Osteocyte (in vitro differentiated cells): ENCODE results near the gene XAGE1A. TPM values are rescaled to one million over a fixed set of nuclear protein-coding genes. Genes with fewer than 3 reads are reported as not detected.
A peak's percentile ranks its signal among the peaks of the same experiment; 100 is the strongest.
"Not testable (repeated sequence)": the region's sequence is repeated elsewhere in the genome, so short reads cannot be mapped to it uniquely, and the experiment has no call there.

Experiments
- DNase-seq: peaks from one replicate; pipeline ENCODE4 v3.0.0; 2021; ENCODE audit warnings: mixed read lengths; ENCODE audit not compliant: unreplicated experiment; ENCODE audit errors: extremely low spot score
- H3K27ac Mint-ChIP-seq: one replicate; pipeline ENCODE4 v1.8.0; 2021; ENCODE audit warnings: mild to moderate bottlenecking, mixed read lengths; ENCODE audit not compliant: unreplicated experiment
- H3K27me3 Mint-ChIP-seq: one replicate; pipeline ENCODE4 v1.8.0; 2021; ENCODE audit warnings: mixed read lengths; ENCODE audit not compliant: unreplicated experiment
- H3K36me3 Mint-ChIP-seq: one replicate; pipeline ENCODE4 v1.8.0; 2021; ENCODE audit warnings: mixed read lengths; ENCODE audit not compliant: unreplicated experiment
- H3K4me1 Mint-ChIP-seq: one replicate; pipeline ENCODE4 v1.8.0; 2021; ENCODE audit warnings: mixed read lengths; ENCODE audit not compliant: unreplicated experiment
- H3K4me3 Mint-ChIP-seq: one replicate; pipeline ENCODE4 v1.8.0; 2021; ENCODE audit warnings: mild to moderate bottlenecking, moderate library complexity, mixed read lengths; ENCODE audit not compliant: unreplicated experiment
- H3K9me3 Mint-ChIP-seq: one replicate; pipeline ENCODE4 v1.8.0; 2021; ENCODE audit warnings: mixed read lengths; ENCODE audit not compliant: unreplicated experiment
- total RNA-seq: library from RNA; stranded (reverse); gene quantifications from 2 replicates; pipeline ENCODE4 v1.2.1, GENCODE V29; 2021
- TF ChIP-seq, protein P1 (sequence below): fragments of 200-600 bp; sonication (generic); IDR thresholded peaks from 2 replicates; pipeline ENCODE4 v1.5.0; 2021; ENCODE audit warnings: antibody characterized with exemption, mild to moderate bottlenecking, moderate library complexity

XAGE1A gene
- total RNA-seq, 1 donor from 2014 or later, result not detected

GRCh38 chrX:52509916-52510315 lies 14.3 kb downstream of the XAGE1A start:
- Mint-ChIP-seq H3K36me3 (no peaks in the 10 kb centered on the region), H3K27me3 (no peaks in the 10 kb centered on the region), H3K4me1 (no peaks in the 10 kb centered on the region), H3K27ac (no peak overlapping the region), H3K9me3 (peaks cover 8% of the 10 kb centered on the region), H3K4me3 (no peak overlapping the region)
- no peak for DNase-seq
- TF ChIP-seq, protein P1, sequence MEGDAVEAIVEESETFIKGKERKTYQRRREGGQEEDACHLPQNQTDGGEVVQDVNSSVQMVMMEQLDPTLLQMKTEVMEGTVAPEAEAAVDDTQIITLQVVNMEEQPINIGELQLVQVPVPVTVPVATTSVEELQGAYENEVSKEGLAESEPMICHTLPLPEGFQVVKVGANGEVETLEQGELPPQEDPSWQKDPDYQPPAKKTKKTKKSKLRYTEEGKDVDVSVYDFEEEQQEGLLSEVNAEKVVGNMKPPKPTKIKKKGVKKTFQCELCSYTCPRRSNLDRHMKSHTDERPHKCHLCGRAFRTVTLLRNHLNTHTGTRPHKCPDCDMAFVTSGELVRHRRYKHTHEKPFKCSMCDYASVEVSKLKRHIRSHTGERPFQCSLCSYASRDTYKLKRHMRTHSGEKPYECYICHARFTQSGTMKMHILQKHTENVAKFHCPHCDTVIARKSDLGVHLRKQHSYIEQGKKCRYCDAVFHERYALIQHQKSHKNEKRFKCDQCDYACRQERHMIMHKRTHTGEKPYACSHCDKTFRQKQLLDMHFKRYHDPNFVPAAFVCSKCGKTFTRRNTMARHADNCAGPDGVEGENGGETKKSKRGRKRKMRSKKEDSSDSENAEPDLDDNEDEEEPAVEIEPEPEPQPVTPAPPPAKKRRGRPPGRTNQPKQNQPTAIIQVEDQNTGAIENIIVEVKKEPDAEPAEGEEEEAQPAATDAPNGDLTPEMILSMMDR, result no peak

DNA sequence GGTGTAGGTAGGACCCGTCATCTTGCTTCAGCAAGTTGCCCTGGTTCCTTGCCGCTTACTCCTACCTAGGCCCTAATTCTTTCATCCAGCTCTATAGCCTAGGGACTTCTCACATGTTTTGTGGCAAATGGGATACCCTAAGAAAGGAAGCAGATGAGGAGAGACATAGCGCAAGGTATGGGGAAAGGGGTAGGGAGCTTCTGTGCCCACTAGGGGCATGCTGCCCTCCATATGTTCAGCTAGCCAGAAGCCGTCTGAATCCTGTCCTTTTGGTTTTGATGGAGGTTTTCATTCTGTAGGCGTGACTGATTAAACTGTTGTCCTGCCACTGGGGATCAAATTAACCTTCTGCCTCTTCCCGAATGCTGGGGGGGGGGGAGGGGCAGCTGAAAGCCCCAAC lies 15.5 kb downstream of the XAGE1A start:
- not testable (repeated sequence) for H3K4me3 Mint-ChIP-seq, H3K27ac Mint-ChIP-seq, DNase-seq, H3K9me3 Mint-ChIP-seq, H3K36me3 Mint-ChIP-seq, H3K27me3 Mint-ChIP-seq, H3K4me1 Mint-ChIP-seq

DNA sequence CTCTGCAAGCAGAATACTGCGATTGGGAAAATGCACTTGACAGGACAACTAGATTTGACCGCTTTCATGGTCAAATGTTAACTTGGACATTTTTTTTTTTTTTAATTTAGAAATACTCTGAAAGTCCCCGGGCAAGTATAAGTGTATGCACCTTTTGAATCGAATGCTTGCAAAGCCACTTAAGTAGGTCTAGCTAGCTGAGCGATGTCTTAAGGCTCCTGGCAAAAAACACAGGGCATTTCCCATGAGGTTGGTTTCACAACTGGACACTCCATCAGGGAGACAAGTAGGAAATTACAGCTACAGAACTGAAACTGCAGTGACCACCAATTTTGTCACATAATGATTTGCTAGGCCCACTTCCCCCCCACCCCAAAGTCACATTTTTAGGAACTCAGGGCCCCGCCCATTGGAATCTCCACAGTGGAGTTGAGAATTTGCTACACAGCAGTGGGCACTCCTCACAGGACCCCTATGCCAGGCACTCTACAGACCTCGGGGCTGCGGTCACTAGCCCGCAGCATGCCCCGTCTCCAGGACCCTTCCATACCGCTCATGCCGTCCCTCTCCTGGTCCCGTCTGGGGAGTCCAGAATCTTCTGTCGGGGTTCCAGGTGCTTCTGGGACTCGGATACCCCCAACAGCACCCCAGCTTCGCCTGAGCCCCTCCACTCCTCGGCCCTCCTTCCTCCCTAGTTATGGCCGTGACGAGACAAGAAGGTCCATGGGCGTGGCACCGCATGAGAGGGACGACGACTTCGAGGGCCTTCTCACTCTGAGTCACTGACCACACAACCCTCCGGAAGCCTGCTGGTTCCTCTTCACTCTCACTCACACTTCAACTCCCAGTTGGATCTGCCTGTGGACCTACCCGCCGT lies 20.7 kb downstream of the XAGE1A start:
- not testable (repeated sequence) for DNase-seq, H3K4me3 Mint-ChIP-seq, H3K4me1 Mint-ChIP-seq, H3K36me3 Mint-ChIP-seq, H3K27ac Mint-ChIP-seq, H3K27me3 Mint-ChIP-seq, H3K9me3 Mint-ChIP-seq

DNA sequence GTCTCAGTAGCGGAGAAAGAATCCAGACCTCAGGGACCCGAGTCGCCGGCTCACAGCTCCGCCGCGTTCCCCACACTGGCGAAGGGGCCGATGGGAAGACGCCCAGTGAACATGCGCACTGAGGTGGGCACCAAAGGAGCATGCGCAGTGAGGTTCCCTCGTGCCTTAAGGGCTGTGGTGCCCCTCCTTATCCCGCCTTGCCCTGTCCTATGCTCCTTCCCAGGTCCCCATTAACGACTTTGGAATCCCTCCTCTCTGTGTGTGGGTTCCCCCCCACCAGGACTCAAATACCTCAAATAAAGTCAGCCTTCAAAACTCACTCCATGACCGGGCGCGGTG lies 21.3 kb downstream of the XAGE1A start, which contains the start of gene XAGE1B:
Gene XAGE1B (minus strand): TSS at position 77 of the 339 bp plus-strand sequence. CDS start 1,536 bp downstream, outside the sequence.
- H3K27ac Mint-ChIP-seq, H3K9me3 Mint-ChIP-seq, DNase-seq, H3K4me3 Mint-ChIP-seq, H3K36me3 Mint-ChIP-seq, H3K4me1 Mint-ChIP-seq, H3K27me3 Mint-ChIP-seq: not testable (repeated sequence)

DNA sequence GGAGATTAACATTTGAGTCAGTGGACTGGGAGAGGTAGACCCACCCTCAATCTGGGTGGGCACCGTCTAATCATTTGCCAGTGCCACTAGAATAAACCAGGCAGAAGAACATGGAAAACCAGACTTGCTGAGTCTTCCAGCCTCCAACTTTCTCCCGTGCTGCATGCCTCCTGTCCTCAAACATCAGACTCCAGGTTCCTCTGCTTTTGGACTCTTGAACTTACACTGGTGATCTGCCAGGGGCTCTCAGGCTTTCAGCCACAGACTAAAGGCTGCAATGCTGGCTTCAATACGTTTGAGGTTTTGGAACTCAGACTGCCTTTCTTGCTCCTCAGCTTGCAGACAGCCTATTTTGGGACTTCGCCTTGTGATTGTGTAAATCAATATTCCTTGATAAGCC lies 45.4 kb downstream of the XAGE1A start:
- H3K36me3 Mint-ChIP-seq, H3K27me3 Mint-ChIP-seq, H3K9me3 Mint-ChIP-seq, DNase-seq, H3K27ac Mint-ChIP-seq, H3K4me3 Mint-ChIP-seq, H3K4me1 Mint-ChIP-seq: not testable (repeated sequence)

DNA sequence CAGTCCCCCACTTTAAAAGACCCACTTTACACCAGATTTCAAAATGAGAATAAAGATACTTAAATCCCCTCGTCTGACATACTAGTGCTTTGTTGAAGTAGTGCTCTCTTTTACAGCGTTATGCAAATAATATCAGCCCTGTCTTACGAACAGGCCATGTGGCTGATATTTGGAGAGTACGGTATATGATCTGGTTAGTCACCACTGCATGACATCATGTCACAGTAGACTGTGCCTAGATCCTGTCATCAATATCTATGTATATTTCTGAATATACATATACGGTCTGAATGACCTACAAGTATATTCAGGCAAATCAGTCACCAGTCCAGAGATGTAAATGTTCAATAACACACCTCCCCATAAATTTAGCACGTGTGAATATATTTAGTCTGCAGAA lies 46.7 kb downstream of the XAGE1A start:
- Mint-ChIP-seq H3K27me3 (no peaks in the 10 kb centered on the region), H3K36me3 (no peaks in the 10 kb centered on the region), H3K4me3 (no peak overlapping the region), H3K9me3 (no peaks in the 10 kb centered on the region), H3K27ac (no peak overlapping the region), H3K4me1 (no peaks in the 10 kb centered on the region)
- no peak for DNase-seq
- TF ChIP-seq, protein P1, result no peak

GRCh38 chrX:52544147-52544840 lies 48.7 kb downstream of the XAGE1A start:
- H3K27ac Mint-ChIP-seq, result no peak overlapping the region
- H3K4me3 Mint-ChIP-seq, result no peak overlapping the region
- no peaks in the 10 kb centered on the region for H3K36me3 Mint-ChIP-seq
- no peaks in the 10 kb centered on the region for H3K9me3 Mint-ChIP-seq
- H3K27me3 Mint-ChIP-seq, result no peaks in the 10 kb centered on the region
- peak; percentile 74 for DNase-seq
- no peaks in the 10 kb centered on the region for H3K4me1 Mint-ChIP-seq
- TF ChIP-seq, protein P1, result no peak

GRCh38 chrX:52548769-52549168 lies 53.2 kb downstream of the XAGE1A start:
- not testable (repeated sequence) for H3K27me3 Mint-ChIP-seq, H3K9me3 Mint-ChIP-seq, H3K27ac Mint-ChIP-seq, H3K36me3 Mint-ChIP-seq, H3K4me3 Mint-ChIP-seq, DNase-seq, H3K4me1 Mint-ChIP-seq
